HG03025 (cell line): ENCODE data around the gene PLCXD1.
"Not testable (repeated sequence)": the region's sequence is repeated elsewhere in the genome, so short reads cannot be mapped to it uniquely, and the experiment has no call there.

Source experiments
- ATAC-seq: cut with Tn5 transposase; IDR thresholded peaks from one replicate; pipeline ENCODE4 v1.9.1; 2021; ENCODE audit warnings: mild to moderate bottlenecking, moderate library complexity; ENCODE audit not compliant: unreplicated experiment, low FRiP score

Gene PLCXD1

DNA sequence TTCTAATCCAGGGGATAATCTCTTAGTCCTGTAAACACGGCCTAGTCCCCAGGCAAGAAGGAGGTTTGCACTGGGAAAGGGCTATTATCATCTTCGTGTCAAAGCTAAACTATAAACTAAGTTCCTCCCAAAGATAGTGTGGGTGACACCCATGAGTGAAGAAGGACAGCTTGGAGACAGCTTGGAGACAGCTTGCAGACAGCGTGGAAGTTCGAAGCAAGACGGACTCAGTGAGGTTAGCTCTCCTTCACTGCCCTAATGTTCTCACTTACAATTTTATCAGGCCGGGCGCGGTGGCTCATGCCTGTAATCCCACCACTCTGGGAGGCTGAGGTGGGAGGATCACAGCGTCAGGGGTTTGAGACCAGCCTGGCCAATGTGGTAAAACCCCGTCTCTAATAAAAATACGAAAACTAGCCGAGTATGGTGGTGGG is 19.2 kb upstream of the PLCXD1 start:
- no peak for ATAC-seq

DNA sequence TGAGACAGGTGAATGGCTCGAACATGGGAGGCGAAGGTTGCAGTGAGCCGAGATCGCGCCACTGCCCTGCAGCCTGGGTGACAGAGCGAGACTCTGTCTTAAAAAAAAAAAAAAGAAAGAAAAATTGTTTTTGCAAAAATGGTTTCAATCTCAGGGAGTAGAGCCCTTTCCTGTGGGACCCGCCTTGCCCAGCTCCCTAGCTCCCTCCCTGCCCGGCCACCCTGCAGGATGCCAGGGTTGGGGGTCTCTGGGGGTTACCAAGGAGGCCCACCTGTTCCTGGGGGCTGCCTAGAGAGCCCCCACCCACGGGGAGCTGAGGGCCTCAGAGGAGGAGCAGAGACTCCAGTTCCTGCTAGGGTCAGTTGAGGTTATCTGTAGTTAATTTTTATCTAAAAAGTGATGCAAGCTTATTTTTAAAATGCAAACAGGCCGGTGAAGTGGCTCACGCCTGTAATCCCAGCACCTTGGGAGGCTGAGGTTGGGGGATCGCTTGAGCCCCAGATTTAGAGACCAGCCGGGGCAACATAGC is 18.7 kb upstream of the PLCXD1 start:
- ATAC-seq: no peak

DNA sequence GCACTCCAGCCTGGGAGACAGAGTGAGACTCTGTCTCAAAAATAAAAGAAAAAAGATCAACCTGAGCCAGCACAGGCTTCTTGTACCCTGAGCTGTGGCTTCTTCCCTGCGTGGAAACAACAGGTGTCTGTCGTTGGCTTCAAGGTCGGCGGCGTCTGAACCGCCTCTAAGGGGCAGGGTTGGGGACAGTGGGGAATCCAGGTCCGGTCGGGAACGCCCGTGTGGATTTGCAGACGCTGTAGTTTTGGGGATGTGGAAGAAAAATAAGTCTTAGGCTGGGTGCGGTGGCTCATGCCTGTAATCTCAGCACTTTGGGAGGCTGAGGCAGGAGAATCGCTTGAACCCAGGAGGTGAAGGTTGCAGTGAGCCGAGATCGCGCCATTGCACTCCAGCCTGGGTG is 17.2 kb upstream of the PLCXD1 start:
- ATAC-seq: not testable (repeated sequence)

DNA sequence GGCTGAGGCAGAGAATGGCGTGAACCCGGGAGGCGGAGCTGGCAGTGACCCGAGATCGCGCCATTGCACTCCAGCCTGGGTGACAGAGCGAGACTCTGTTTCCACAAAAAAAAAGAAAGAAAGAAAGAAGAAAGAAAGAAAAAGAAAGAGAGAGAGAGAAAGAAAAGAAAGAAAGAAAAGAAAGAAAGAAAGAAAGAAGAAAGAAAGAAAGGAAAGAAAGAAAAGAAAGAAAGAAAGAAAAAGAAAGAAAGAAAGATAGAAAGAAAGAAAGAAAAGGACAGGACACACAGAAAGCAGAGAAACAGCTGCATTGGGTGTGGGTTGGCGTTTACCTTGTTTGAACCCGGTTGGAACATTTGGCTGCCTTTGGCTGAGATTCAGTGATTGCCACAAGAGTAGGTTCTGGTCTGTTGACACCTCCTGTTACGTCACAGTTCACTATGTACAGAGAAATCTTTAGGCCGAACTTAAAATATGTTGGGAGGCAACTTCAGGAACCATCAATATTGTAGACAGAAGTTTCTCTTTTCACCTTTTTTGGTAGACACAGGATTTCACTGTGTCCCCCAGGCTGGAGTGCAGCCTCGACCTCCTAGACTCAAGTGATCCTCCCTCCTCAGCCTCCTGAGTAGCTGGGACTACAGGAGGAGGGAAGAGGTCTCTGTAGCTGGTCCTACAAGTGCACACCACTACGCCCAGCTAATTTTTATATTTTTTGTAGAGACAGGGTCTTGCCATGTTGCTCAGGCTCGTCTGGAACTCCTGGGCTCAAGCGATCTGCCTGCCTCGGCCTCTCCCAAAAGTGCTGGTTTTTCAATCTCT is 16.3 kb upstream of the PLCXD1 start:
- no peak for ATAC-seq

DNA sequence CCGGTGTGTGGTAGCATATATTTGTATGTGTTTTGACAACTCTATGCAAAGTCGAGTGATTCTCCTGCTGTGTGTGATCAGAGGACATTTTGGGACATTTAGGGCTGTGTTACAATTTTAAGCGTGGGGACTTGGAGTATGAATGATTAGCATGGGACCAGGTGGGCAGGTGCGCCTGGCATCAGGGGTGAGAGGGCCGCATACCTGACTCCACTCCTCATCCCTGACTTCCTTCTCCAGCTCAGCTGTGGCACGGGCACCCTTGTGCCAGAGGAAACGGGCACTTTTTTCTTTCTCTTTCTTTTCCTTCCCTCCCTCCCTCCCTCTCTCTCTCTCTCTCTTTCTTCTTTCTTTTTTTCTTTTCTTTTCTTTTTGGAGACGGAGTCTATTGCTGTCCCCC is 15.7 kb upstream of the PLCXD1 start:
- ATAC-seq: no peak

DNA sequence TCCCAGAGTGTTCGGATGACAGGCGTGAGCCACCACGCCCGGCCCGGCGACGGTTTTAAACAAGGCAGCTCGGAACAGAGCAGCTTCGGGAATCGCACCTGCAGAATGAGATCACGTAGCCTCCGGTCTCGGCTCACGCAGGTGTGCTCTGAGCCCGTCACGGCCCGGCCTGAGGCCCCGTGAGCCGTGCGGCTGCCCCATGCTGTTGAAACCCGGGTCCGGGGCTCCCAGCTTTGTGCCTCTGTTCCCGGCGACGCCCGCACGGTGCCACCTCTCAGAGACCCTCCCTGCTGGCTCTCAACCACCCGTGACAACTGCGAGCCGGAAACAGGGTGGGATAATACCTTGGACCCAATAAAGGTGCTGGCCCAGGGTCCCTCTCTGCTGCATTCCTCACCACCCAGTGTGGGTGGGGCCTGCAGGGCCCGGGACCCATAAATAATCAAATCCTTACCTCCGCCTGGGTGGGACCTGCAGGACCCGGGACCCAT is 13.4 kb upstream of the PLCXD1 start:
- ATAC-seq: no peak

DNA sequence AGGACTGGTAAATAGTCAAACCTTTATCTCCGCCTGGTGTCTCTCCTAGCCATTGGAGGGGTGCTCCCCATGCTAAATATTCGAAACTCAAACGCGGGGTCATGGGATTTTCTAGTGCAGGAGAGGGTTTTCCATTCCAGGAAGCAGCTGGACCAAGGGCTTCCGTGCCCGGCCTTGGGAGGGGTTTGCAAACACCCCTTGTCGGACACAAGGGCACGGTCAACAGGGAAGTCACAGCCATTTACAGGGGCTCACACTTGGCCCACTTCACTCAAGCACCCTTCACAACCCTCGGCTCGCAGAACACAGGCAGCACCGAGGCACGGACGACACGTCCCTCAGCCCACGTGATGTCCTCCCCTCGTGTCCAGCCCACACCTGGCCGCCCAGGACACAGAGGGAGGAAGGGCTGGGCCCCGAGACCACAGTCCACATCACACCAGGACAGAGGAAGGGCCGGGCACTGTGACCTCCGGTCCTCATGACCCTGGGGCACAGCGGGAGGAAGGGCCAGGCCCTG is 10.3 kb upstream of the PLCXD1 start:
- no peak for ATAC-seq

DNA sequence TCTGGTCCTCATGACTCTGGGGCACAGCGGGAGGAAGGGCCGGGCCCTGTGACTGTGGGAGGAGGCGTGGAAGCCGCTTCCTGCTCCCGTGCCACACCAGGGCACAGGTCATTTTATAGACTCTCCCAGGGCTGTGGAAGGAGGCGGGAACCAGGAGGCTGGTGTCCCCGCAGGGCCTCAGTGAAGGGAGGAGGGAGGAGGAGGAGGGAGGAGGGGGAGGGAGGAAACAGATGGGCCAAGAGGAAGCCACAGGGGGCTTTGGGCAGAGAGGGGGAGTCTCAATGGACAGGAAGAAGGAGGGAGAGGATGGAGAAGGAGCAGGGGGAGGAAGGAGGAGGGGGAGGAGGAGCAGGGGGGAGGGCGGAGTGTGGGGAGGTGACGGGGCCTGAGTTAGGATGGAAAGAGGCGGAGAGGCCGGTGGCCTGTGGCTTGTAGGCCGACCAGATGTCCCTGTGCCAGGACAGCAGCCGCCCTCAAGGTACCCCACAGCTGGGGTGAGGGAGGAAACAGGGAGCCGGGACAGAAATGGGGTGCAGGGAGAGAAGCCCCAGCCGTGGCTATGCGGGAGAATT is 6.2 kb upstream of the PLCXD1 start:
- no peak for ATAC-seq

DNA sequence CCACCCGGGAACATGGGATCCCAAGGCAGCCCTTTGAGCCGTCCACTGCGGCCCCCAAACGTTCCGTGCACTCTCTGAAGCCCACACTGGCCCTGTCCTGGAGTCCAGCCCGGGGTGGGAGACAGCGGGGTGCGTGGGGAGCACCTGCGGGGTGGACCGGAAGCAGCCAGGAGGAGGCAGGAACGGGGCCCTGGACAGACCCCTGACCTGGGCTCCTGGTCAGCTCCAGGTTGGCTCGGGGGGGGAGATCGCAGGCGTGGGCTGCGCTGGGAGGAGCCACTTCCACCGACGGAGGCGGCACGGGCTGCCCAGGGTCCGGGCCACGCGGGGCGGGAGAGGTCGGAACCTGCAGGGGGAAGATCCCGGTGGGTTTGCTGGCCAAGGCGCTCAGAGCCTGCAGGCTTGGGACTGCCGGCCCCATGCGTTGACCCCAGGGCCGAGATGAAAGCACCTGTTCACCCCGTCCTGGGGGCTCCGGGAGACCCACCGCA is 5.7 kb upstream of the PLCXD1 start:
- ATAC-seq: no peak

DNA sequence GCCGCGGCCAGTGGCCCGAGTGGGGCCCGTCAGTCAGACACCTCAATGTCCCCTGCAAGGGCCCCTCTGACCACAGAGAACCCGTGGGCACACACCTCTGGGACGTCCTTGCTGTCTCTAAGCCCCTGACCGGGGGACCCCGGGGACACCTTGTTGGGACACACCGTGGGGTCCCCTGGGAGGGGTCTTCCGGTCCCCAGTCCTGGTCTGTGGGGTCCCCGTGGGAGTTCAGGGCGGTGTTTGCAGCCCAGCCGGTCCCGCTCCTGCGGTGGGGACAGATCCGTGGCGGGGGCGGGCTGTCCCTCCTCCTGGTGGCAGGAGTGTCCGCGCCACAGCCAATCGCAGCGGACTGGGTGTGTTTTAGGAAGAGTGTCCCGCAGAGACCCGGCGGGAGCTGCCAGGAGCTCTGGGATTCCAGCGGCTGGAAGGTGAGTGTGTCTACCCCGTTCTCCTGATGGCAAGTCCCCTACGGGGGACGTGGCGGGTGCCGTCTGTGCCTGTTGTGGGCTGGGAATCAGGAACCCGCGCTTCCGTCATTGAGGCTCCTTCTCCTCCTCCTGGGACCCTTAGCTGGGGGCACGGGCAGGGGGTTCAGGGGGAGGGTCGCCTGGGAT is 5.1 kb upstream of the PLCXD1 start:
- ATAC-seq: no peak

DNA sequence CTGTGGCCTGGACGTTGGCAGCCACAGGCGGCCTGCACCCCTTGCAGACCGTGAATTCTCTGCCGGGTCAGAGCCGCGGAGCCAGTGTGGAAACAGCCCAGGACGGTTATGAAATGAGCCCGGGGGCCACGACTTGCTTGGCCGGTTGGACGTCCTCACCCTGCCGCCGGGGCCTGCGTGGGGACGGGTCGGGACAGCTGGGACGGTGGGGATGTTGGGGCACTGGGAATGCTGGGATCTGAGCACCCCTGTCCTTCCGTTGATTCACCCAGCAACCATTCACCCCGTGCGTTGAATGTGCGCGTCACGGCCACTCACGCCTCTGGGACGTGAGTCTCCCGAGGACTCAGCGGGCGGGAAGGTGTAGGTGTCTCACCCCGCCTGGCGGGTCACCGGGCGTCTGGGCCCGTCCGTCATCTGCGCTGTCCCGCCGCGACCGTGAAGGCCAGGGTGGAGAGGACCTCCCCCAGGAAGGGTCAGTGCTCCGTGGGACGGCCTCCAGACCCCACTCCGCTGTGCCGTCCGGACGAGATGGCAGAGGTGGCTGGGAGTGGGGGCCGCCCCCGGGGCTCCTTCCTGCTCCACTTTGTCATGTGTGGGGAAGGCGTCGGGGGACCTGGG is 4.5 kb upstream of the PLCXD1 start:
- ATAC-seq: no peak

DNA sequence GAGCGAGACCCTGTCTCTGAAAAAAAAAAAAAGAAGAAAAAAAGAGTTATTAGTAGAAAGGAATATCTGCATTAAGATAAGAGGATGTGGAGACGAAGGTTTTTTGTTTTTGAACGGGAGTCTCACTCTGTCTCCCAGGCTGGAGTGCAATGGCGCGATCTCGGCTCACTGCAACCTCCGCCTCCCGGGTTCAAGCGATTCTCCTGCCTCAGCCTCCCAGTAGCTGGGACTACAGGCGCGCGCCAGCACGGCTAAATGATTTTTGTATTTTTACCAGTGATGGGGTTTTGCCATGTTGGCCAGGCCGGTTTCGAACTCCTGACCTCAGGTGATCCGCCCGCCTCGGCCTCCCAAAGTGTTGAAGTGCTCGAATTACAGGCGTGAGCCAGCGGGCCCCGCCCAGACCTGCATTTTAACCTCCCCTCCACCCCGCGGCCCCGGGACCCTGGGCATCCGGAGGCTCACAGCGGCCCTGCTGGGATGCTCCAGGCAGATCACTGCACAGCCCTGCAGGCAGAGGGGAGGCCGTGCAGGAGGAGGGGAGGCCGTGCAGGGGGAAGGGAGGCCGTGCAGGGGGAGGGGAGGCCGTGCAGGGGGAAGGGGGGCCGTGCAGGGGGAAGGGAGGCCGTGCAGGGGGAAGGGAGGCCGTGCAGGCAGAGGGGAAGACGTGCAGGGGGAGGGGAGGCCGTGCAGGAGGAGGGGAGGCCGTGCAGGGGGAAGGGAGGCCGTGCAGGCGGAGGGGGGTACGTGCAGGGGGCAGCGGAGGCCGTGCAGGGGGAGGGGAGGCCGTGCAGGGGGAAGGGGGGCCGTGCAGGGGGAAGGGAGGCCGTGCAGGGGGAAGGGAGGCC is 1.2 kb upstream of the PLCXD1 start:
- ATAC-seq: not testable (repeated sequence)

DNA sequence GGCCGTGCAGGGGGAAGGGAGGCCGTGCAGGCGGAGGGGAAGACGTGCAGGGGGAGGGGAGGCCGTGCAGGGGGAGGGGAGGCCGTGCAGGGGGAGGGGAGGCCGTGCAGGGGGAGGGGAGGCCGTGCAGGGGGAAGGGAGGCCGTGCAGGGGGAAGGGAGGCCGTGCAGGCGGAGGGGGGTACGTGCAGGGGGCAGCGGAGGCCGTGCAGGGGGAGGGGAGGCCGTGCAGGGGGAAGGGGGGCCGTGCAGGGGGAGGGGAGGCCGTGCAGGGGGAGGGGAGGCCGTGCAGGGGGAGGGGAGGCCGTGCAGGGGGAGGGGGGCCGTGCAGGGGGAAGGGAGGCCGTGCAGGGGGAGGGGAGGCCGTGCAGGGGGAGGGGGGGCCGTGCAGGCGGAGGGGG is 459 bp upstream of the PLCXD1 start:
- ATAC-seq: not testable (repeated sequence)

DNA sequence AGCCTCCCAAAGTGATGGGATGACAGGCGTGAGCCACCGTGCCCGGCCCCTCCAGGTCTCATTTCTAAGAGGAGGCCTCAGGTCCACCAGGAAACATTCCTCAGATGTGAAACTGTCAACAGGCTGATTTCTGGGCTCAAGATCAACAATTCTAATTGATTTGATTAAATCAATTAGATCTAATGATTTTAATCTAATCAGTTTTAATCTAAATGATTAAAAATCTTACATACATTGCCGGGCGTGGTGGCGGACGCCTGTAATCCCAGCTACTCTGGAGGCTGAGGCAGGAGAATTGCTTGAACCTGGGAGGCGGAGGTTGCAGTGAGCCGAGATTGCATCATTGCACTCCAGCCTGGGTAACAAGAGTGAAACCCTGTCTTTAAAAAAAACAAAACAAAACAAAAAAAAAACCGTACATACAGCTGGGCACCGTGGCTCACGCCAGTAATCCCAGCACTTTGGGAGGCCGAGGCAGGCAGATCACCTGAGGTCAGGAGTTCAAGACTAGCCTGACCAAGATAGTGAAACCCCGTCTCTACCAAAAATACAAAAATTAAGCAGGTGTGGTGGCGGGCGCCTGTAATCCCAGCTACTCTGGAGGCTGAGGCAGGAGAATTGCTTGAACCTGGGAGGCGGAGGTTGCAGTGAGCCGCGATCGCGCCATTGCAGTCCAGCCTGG is 960 bp downstream of the PLCXD1 start:
- ATAC-seq: not testable (repeated sequence)

DNA sequence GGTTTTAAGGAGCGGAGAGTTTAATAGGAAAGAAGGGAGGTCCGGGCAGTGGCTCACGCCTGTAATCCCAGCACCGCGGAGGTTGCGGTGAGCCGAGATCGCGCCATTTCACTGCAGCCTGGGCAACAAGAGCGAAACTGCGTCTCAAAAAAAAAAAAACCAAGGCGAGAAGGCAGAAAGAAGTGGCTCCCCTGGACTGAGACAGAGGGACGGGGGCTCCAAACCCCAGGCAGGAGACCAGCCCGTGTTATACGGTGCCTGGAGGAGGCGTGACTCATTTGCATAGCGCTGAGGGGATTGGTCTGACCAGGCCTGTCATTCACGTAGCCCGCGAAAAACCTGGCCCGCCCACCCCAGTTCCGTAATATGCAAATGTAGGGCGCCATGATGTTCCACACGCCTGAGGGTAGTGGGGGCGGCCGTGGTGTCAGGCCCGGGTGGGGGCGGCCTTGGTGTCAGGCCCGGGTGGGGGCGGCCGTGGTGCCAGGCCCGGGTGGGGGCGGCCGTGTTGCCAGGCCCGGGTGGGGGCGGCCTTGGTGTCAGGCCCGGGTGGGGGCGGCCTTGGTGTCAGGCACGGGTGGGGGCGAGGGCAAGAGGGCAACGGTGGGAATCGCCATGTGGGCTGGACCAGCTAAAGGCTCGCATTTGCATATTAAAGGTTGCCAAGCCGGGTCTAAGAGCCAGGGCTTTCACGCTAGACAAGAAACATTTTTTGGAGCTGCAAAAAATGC is 2.1 kb downstream of the PLCXD1 start:
- ATAC-seq: peak; percentile 100

DNA sequence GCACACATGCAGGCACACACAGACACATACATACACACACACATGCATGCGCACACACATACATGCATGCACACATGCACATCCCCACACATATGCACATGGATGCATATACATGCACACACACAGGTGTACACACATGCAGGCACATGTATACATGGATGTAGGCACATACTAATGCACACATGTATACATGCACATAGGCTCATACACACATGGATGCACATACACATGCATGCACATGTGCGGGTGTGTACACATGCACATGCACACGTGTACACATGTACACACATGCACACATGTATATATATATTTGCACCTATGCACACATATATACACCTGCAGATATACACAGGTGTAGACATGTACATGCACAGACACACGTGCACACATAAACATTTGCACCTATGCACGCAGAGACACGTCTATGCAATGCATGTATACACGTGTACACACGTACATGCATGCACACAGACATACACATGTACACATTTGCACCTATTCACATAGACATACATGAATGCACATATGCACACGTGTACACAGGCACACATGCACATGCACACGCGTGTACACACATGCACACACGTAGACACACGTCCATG is 4.0 kb downstream of the PLCXD1 start:
- no peak for ATAC-seq

DNA sequence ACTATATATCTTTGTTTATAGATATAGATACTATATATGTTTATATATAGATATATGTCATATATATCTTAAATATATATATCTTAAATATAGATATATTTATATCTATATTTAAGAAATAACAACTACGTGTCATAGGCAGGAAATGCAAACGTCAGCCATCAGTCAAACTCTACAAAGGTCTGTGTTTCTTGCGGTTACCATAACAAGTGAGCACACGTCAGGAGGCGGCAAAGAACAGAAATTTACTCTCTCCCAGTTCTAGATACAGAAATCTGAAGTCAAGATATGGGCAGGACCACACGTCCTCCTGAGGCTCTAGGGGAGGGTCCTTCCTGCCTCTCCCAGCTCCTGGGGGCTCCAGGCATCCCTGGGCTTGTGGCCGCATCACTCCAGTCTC is 6.5 kb downstream of the PLCXD1 start:
- no peak for ATAC-seq

DNA sequence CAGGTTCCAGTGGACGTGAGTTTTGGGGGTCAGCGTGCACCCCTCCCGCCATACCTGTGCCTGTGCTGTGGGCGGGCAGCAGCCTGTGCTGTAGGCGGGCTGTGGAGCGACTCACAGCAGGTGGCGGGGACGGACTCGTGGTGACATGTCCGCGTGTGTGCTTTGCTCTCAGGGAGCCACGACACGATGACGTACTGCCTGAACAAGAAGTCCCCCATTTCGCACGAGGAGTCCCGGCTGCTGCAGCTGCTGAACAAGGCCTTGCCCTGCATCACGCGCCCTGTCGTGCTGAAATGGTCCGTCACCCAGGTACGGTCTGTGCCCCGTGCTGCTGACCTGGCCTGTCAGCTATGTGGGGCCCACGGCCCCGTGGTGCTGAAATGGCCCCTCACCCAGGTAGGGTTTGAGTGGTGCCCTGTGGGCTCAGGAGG is 7.4 kb downstream of the PLCXD1 start:
- ATAC-seq: no peak
